GM12878 (cell line): ENCODE data around the gene PAX2. TPM values are rescaled to one million over a fixed set of nuclear protein-coding genes. Genes with fewer than 3 reads are reported as not detected.

ENCODE experiments used
- ATAC-seq: fragments of 200-7000 bp; cut with Tn5 transposase; 3 replicates; pipeline ENCODE4 v1.9.1; 2020; ENCODE audit warnings: mild to moderate bottlenecking, moderate library complexity
- BruUV-seq: library from RNA; stranded (reverse); fragments of 400-500 nt; replicated peaks from 2 replicates; lab custom pipeline; 2021; lab: Mats Ljungman, UMichigan
- CTCF ChIA-PET: fragments of 300-600 bp; sonication (Branson Sonifier 250); formaldehyde crosslinking; extraction: SDS; loops from one replicate; lab custom pipeline; 2021; ENCODE audit warnings: inconsistent platforms; lab: Yijun Ruan, JAX
- POLR2A ChIA-PET: fragments of 350-600 bp; formaldehyde crosslinking; extraction: SDS; loops from one replicate; lab custom pipeline; 2021; ENCODE audit warnings: inconsistent platforms; lab: Charles Lee
- RAD21 ChIA-PET: fragments of 300-600 bp; sonication (Branson Sonifier 250); formaldehyde crosslinking; loops from one replicate; lab custom pipeline; 2023; ENCODE audit warnings: antibody characterized with exemption; ENCODE audit not compliant: unreplicated experiment; lab: Charles Lee
- SMC1A ChIA-PET: fragments of 300-600 bp; sonication (Branson Sonifier 250); formaldehyde crosslinking; loops from one replicate; lab custom pipeline; 2023; ENCODE audit not compliant: unreplicated experiment, uncharacterized antibody; lab: Charles Lee
- DNase-seq: peaks from one replicate; pipeline ENCODE4 v3.0.0-alpha.2; 2011; ENCODE audit warnings: low read depth, low spot score
- FAIRE-seq: peaks from 3 replicates; lab custom pipeline; 2011; peaks lifted over from hg19 to GRCh38; lab: Jason Lieb, UNC
- H2AFZ ChIP-seq: 2 replicates; pipeline ENCODE4 v1.6.0; 2011; ENCODE audit warnings: low read depth, low read length, control low read depth; ENCODE audit not compliant: control insufficient read depth
- H3K27ac ChIP-seq: 2 replicates; pipeline ENCODE4 v1.5.1; 2011; ENCODE audit warnings: control low read depth; ENCODE audit not compliant: control insufficient read depth, insufficient read depth
- H3K27me3 ChIP-seq, 2 experiments: replicated peaks in 1 of 2; 2 replicates each; pipeline versions ENCODE4 v1.6.0 to v1.6.1; 2011; ENCODE audit warnings: low read length in 1 of 2; ENCODE audit not compliant: control insufficient read depth in 2 of 2, insufficient read depth in 2 of 2
- H3K36me3 ChIP-seq, 2 experiments: 2 replicates each; pipeline ENCODE4 v1.5.1; 2011; ENCODE audit warnings: low read length in 1 of 2; ENCODE audit not compliant: control insufficient read depth in 2 of 2, insufficient read depth in 2 of 2
- H3K4me1 ChIP-seq: 2 replicates; pipeline ENCODE4 v1.6.1; 2011; ENCODE audit warnings: mild to moderate bottlenecking, low read length, moderate library complexity, mixed read lengths; ENCODE audit not compliant: control insufficient read depth, insufficient read depth
- H3K4me2 ChIP-seq: 2 replicates; pipeline ENCODE4 v1.6.0; 2011; ENCODE audit warnings: control low read depth; ENCODE audit not compliant: control insufficient read depth, insufficient read depth
- H3K4me3 ChIP-seq: fragments of 200-600 bp; sonication (generic); 2 replicates; pipeline ENCODE4 v1.5.1; 2016
- H3K79me2 ChIP-seq: 2 replicates; pipeline ENCODE4 v1.6.0; 2011; ENCODE audit warnings: low read length; ENCODE audit not compliant: control insufficient read depth, insufficient read depth
- H3K9ac ChIP-seq: 2 replicates; pipeline ENCODE4 v1.8.0; 2011; ENCODE audit warnings: low read length, control low read depth, mixed read lengths; ENCODE audit not compliant: control insufficient read depth, insufficient read depth
- H3K9me3 ChIP-seq: replicated peaks from 3 replicates; pipeline ENCODE4 v1.5.1; 2011; ENCODE audit warnings: mild to moderate bottlenecking, low read length; ENCODE audit not compliant: control insufficient read depth, insufficient read depth
- H4K20me1 ChIP-seq: 2 replicates; pipeline ENCODE4 v1.6.0; 2011; ENCODE audit not compliant: control insufficient read depth, insufficient read depth
- EED ChIP-seq: sonication (generic); IDR thresholded peaks from 2 replicates; pipeline ENCODE4 v1.6.1; 2016; ENCODE audit warnings: antibody characterized with exemption, low read depth
- EZH2 ChIP-seq: IDR thresholded peaks from 2 replicates; pipeline ENCODE4 v1.6.1; 2012; ENCODE audit warnings: low read depth, mild to moderate bottlenecking, control low read depth, inconsistent platforms, low read length, borderline replicate concordance; ENCODE audit not compliant: control insufficient read depth
- IRF4 ChIP-seq: IDR thresholded peaks from 2 replicates; pipeline ENCODE4 v1.6.1; 2011; ENCODE audit warnings: low read depth, low read length
- KAT2A ChIP-seq: conservative IDR thresholded peaks from 2 replicates; pipeline ENCODE4 v1.6.1; 2011; ENCODE audit warnings: low read depth, low read length; ENCODE audit not compliant: control insufficient read depth
- MLLT1 ChIP-seq: fragments of 450-650 bp; IDR thresholded peaks from 2 replicates; pipeline ENCODE4 v1.6.1; 2016; ENCODE audit warnings: mild to moderate bottlenecking
- PAX8 ChIP-seq: fragments of 450-650 bp; IDR thresholded peaks from 2 replicates; pipeline ENCODE4 v1.6.1; 2017; ENCODE audit warnings: mild to moderate bottlenecking, moderate library complexity
- SREBF1 ChIP-seq: IDR thresholded peaks from 2 replicates; pipeline ENCODE4 v1.6.1; 2012; ENCODE audit warnings: mild to moderate bottlenecking, low read length
- SUZ12 ChIP-seq: fragments of 200-600 bp; sonication (generic); IDR thresholded peaks from one replicate; pipeline ENCODE4 v1.6.1; 2018; ENCODE audit warnings: antibody characterized with exemption, mild to moderate bottlenecking; ENCODE audit not compliant: unreplicated experiment
- WGBS: methylation state at CpG from one replicate; pipeline ENCODE4 v1.1.6; 2016; ENCODE audit warnings: low lambda C conversion rate; ENCODE audit not compliant: insufficient replicate concordance, insufficient coverage; ENCODE audit errors: missing lambda C conversion rate; 5-methylcytosine and 5-hydroxymethylcytosine counted together
- in situ Hi-C: fragments of 300-500 bp; cut with MboI; formaldehyde crosslinking; loops from 9 replicates; pipeline ENCODE4 v1.14.3; 2018; ENCODE audit warnings: mixed read lengths
- intact Hi-C: fragments of 100-400 bp; cut with micrococcal nuclease; formaldehyde crosslinking; loops from one replicate; pipeline ENCODE4 v1.14.2; 2022; ENCODE audit not compliant: unreplicated experiment
- polyA plus RNA-seq, 11 experiments: library from polyadenylated mRNA; depleted of rRNA in 4 of 11; unstranded in 6 of 11; stranded (reverse) in 5 of 11; fragments of >200 nt; fragmentation: Nextera tagmentation in 4 of 11; fragmentation: Illumina TruSeq in 1 of 11; extraction: Ambion mirVana in 4 of 11; extraction: Trizol in 1 of 11; gene quantifications; 1 replicate in 1 of 11; 2 replicates in 10 of 11; pipeline versions ENCODE4 v1.2.1 to v1.2.3, GENCODE V29; 2011 to 2016; ENCODE audit warnings: inconsistent platforms in 2 of 11, missing spikeins in 2 of 11, low read depth in 1 of 11
- total RNA-seq, 4 experiments: library from RNA; depleted of rRNA in 3 of 4; stranded (reverse); fragments of >200 nt in 3 of 4; fragmentation: Illumina TruSeq in 1 of 4; extraction: Trizol in 1 of 4; gene quantifications; 2 replicates each; pipeline versions ENCODE4 v1.2.1 to v1.2.3, GENCODE V29; 2013 to 2021

Gene PAX2
- total and polyA plus RNA-seq, 10 of the 15 experiments (the other 5 are each of a cell fraction or from before 2014, with no cell fraction given): not detected

GRCh38 chr10:100713859-100714565 is 31.4 kb upstream of the PAX2 start:
- ChIA-PET SMC1A (no interaction called here), RAD21 (no interaction called here), CTCF (no interaction called here), POLR2A (no interaction called here)
- TF ChIP-seq SUZ12: peak; percentile 40
- no peak for TF ChIP-seq PAX8
- no peak for TF ChIP-seq SREBF1
- TF ChIP-seq IRF4: no peak
- 0 out of 2 replicates have a peak, but pooled peaks have one; percentile 9 for TF ChIP-seq EZH2
- TF ChIP-seq EED: no peak
- 61% methylated on average over 29 of the region's 36 CpGs for WGBS
- in situ Hi-C loops: no loop called here
- BruUV-seq: no TSS peak
- Histone ChIP-seq H3K4me1 (no peaks in the 10 kb centered on the region), H3K4me3 (no peak overlapping the region), H3K9me3 (no peaks in the 10 kb centered on the region), H3K79me2 (no peaks in the 10 kb centered on the region), H3K4me2 (no peak overlapping the region), H3K27me3 (peaks cover 23 to 31% of the 10 kb centered on the region in 2 experiments), H2AFZ (no peak overlapping the region), H4K20me1 (no peaks in the 10 kb centered on the region), H3K27ac (no peak overlapping the region), H3K9ac (no peak overlapping the region), H3K36me3 (no peaks in the 10 kb centered on the region)
- intact Hi-C loops: no loop called here
- DNase-seq: no peak
- FAIRE-seq: no peak
- no peak for ATAC-seq

GRCh38 chr10:100714566-100714950 is 30.8 kb upstream of the PAX2 start:
- SMC1A ChIA-PET: no interaction called here
- TF ChIP-seq KAT2A: no peak
- TF ChIP-seq EZH2: 0 out of 2 replicates have a peak, but pooled peaks have one; percentile 2
- TF ChIP-seq MLLT1: no peak
- ATAC-seq (no peak), FAIRE-seq (no peak), DNase-seq (no peak)
- no peak overlapping the region for H3K4me3 ChIP-seq
- 0% methylated on average over 1 of the region's 1 CpG for WGBS
- in situ Hi-C loops: no loop called here
- H3K27ac ChIP-seq: no peak overlapping the region
- CTCF ChIA-PET: no interaction called here
- RAD21 ChIA-PET: no interaction called here
- no peaks in the 10 kb centered on the region for H4K20me1 ChIP-seq
- H3K27me3 ChIP-seq: peaks cover 23 to 29% of the 10 kb centered on the region in 2 experiments
- POLR2A ChIA-PET: no interaction called here
- BruUV-seq: no TSS peak
- no peaks in the 10 kb centered on the region for H3K79me2 ChIP-seq
- no peak overlapping the region for H3K9ac ChIP-seq
- H3K36me3 ChIP-seq: no peaks in the 10 kb centered on the region
- H3K9me3 ChIP-seq: no peaks in the 10 kb centered on the region
- no peak overlapping the region for H2AFZ ChIP-seq
- H3K4me2 ChIP-seq: no peak overlapping the region
- no peaks in the 10 kb centered on the region for H3K4me1 ChIP-seq
- intact Hi-C loops: no loop called here
